Measurements from ENCODE around the gene SSBP3.
"Not testable (repeated sequence)": the region's sequence is repeated elsewhere in the genome, so short reads cannot be mapped to it uniquely, and the experiment has no call there.

Gene SSBP3

GRCh38 chr1:54421101-54421504 is 14.9 kb upstream of the SSBP3 start:
- Histone ChIP-seq H3K4me2 (ENCODE audit: low read length) (no peak overlapping the region), H3K79me2 (ENCODE audit: low read length) (no peaks in the 10 kb centered on the region), H3K4me3 (ENCODE audit: low read length) (no peak overlapping the region), H3K9me3 (ENCODE audit: insufficient read depth, low read length) (no peaks in the 10 kb centered on the region), H3K27ac (ENCODE audit: low read length) (no peak overlapping the region), H3K9ac (ENCODE audit: low read length) (no peak overlapping the region), H3K36me3 (replicated peaks; ENCODE audit: low read depth, low read length) (no peaks in the 10 kb centered on the region), H3K27me3 (ENCODE audit: low read depth, low read length) (no peaks in the 10 kb centered on the region), H3K4me1 (ENCODE audit: low read length) (no peaks in the 10 kb centered on the region), H2AFZ (ENCODE audit: low read depth, low read length) (no peak overlapping the region), H4K20me1 (ENCODE audit: insufficient read depth, low read length) (no peaks in the 10 kb centered on the region)
- TF ChIP-seq CTCF (IDR thresholded peaks at IDR 0.05; ENCODE audit: low read depth, low read length), result no peak
- TF ChIP-seq EZH2phosphoT487 (IDR thresholded peaks at IDR 0.05; ENCODE audit: low read depth), result no peak

GRCh38 chr1:54418598-54418997 is 12.4 kb upstream of the SSBP3 start:
- not testable (repeated sequence) for H3K4me1 ChIP-seq (ENCODE audit: low read length); H4K20me1 ChIP-seq (ENCODE audit: insufficient read depth, low read length); H3K9me3 ChIP-seq (ENCODE audit: insufficient read depth, low read length); H3K27me3 ChIP-seq (ENCODE audit: low read depth, low read length); H3K79me2 ChIP-seq (ENCODE audit: low read length); H3K4me2 ChIP-seq (ENCODE audit: low read length); H3K27ac ChIP-seq (ENCODE audit: low read length); H2AFZ ChIP-seq (ENCODE audit: low read depth, low read length); H3K9ac ChIP-seq (ENCODE audit: low read length); H3K36me3 ChIP-seq (replicated peaks; ENCODE audit: low read depth, low read length); H3K4me3 ChIP-seq (ENCODE audit: low read length)

- Histone ChIP-seq H3K27me3 (ENCODE audit: low read depth, low read length) (no peaks in the 10 kb centered on the region), H3K4me1 (ENCODE audit: low read length) (no peaks in the 10 kb centered on the region), H3K4me2 (ENCODE audit: low read length) (no peak overlapping the region), H3K9me3 (ENCODE audit: insufficient read depth, low read length) (no peaks in the 10 kb centered on the region), H3K79me2 (ENCODE audit: low read length) (no peaks in the 10 kb centered on the region), H3K36me3 (replicated peaks; ENCODE audit: low read depth, low read length) (no peaks in the 10 kb centered on the region), H3K27ac (ENCODE audit: low read length) (no peak overlapping the region), H2AFZ (ENCODE audit: low read depth, low read length) (no peak overlapping the region), H3K4me3 (ENCODE audit: low read length) (no peak overlapping the region), H3K9ac (ENCODE audit: low read length) (no peak overlapping the region), H4K20me1 (ENCODE audit: insufficient read depth, low read length) (no peaks in the 10 kb centered on the region)
- TF ChIP-seq CTCF (IDR thresholded peaks at IDR 0.05; ENCODE audit: low read depth, low read length), result no peak
- no peak for TF ChIP-seq EZH2phosphoT487 (IDR thresholded peaks at IDR 0.05; ENCODE audit: low read depth)
Observed at GRCh38 chr1:54417123-54417522, 10.9 kb upstream of the SSBP3 start.

GRCh38 chr1:54416435-54416834 is 10.2 kb upstream of the SSBP3 start:
- H2AFZ ChIP-seq (ENCODE audit: low read depth, low read length), result no peak overlapping the region
- no peaks in the 10 kb centered on the region for H3K9me3 ChIP-seq (ENCODE audit: insufficient read depth, low read length)
- H3K27ac ChIP-seq (ENCODE audit: low read length), result no peak overlapping the region
- H4K20me1 ChIP-seq (ENCODE audit: insufficient read depth, low read length), result no peaks in the 10 kb centered on the region
- H3K79me2 ChIP-seq (ENCODE audit: low read length), result no peaks in the 10 kb centered on the region
- H3K4me2 ChIP-seq (ENCODE audit: low read length), result no peak overlapping the region
- H3K36me3 ChIP-seq (replicated peaks; ENCODE audit: low read depth, low read length), result no peaks in the 10 kb centered on the region
- H3K4me3 ChIP-seq (ENCODE audit: low read length), result no peak overlapping the region
- H3K9ac ChIP-seq (ENCODE audit: low read length), result no peak overlapping the region
- H3K27me3 ChIP-seq (ENCODE audit: low read depth, low read length), result no peaks in the 10 kb centered on the region
- H3K4me1 ChIP-seq (ENCODE audit: low read length), result no peaks in the 10 kb centered on the region
- no peak for TF ChIP-seq CTCF (IDR thresholded peaks at IDR 0.05; ENCODE audit: low read depth, low read length)
- no peak for TF ChIP-seq EZH2phosphoT487 (IDR thresholded peaks at IDR 0.05; ENCODE audit: low read depth)

GRCh38 chr1:54415991-54416390 is 9.8 kb upstream of the SSBP3 start:
- Histone ChIP-seq H3K27me3 (ENCODE audit: low read depth, low read length) (no peaks in the 10 kb centered on the region), H3K4me3 (ENCODE audit: low read length) (no peak overlapping the region), H3K4me2 (ENCODE audit: low read length) (no peak overlapping the region), H2AFZ (ENCODE audit: low read depth, low read length) (no peak overlapping the region), H3K36me3 (replicated peaks; ENCODE audit: low read depth, low read length) (no peaks in the 10 kb centered on the region), H3K9ac (ENCODE audit: low read length) (no peak overlapping the region), H3K9me3 (ENCODE audit: insufficient read depth, low read length) (no peaks in the 10 kb centered on the region), H4K20me1 (ENCODE audit: insufficient read depth, low read length) (no peaks in the 10 kb centered on the region), H3K4me1 (ENCODE audit: low read length) (no peaks in the 10 kb centered on the region), H3K27ac (ENCODE audit: low read length) (no peak overlapping the region), H3K79me2 (ENCODE audit: low read length) (no peaks in the 10 kb centered on the region)
- no peak for TF ChIP-seq CTCF (IDR thresholded peaks at IDR 0.05; ENCODE audit: low read depth, low read length)
- no peak for TF ChIP-seq EZH2phosphoT487 (IDR thresholded peaks at IDR 0.05; ENCODE audit: low read depth)
